AG09319 (cell line): ENCODE results near the gene RUVBL1.

ENCODE experiments used
- DNase-seq: peaks from one replicate; pipeline ENCODE4 v3.0.0-alpha.2; 2010; ENCODE audit warnings: low read depth; ENCODE audit errors: extremely low read depth
- CTCF ChIP-seq: IDR thresholded peaks from 2 replicates; pipeline ENCODE4 v1.5.1; 2011; ENCODE audit warnings: low read depth, mild to moderate bottlenecking, inconsistent platforms, low read length, moderate library complexity

RUVBL1 gene

GRCh38 chr3:128095222-128095703, 28.3 kb downstream of the RUVBL1 start:
- DNase-seq, result peak; percentile 63

GRCh38 chr3:128094295-128095151, 29.1 kb downstream of the RUVBL1 start:
- no peak for DNase-seq

More at GRCh38 chr3:128095222-128095703, 28.3 kb downstream of the RUVBL1 start:
- peak; percentile 88 for TF ChIP-seq CTCF

GRCh38 chr3:128091586-128091985, 32.0 kb downstream of the RUVBL1 start:
- no peak for DNase-seq
- no peak for TF ChIP-seq CTCF

More at GRCh38 chr3:128094295-128095151, 29.1 kb downstream of the RUVBL1 start:
- TF ChIP-seq CTCF, result no peak; the same call in 1 of the 2 replicates

- no peak for DNase-seq
- TF ChIP-seq CTCF, result no peak
These were observed 34.5 kb downstream of the RUVBL1 start for GRCh38 chr3:128089135-128089534.

GRCh38 chr3:128084675-128085021, 39.0 kb downstream of the RUVBL1 start:
- TF ChIP-seq CTCF, result no peak
- no peak for DNase-seq

GRCh38 chr3:128083980-128084674, 39.5 kb downstream of the RUVBL1 start:
- TF ChIP-seq CTCF, result no peak
- no peak for DNase-seq

GRCh38 chr3:128083396-128083795, 40.2 kb downstream of the RUVBL1 start:
- TF ChIP-seq CTCF, result no peak
- DNase-seq, result no peak
